Measurements from ENCODE around the gene ATF5. TPM values are rescaled to one million over a fixed set of nuclear protein-coding genes. Genes with fewer than 3 reads are reported as not detected.
"Not testable (repeated sequence)": the region's sequence is repeated elsewhere in the genome, so short reads cannot be mapped to it uniquely, and the experiment has no call there.

Gene ATF5
- total and polyA plus RNA-seq, 9 donors = 4.3 to 23.5 (median 16.3) TPM

GRCh38 chr19:49960980-49961379 is 32.0 kb downstream of the ATF5 start, which contains the start of gene SIGLEC11:
Gene SIGLEC11, minus strand, starts transcription at chr19:49961172. Its CDS starts 91 bp downstream, at chr19:49961081.
- H3K36me3 ChIP-seq; intact Hi-C loops (cut with DNase I); H3K27me3 ChIP-seq; H3K4me1 ChIP-seq (ENCODE audit: insufficient read depth); H3K9me3 ChIP-seq: not testable (repeated sequence)
- peak within 1 kb of the TSS; percentile 26 for H3K4me3 ChIP-seq
- 7 to 14% (median 8%) methylated on average over 5 of the region's 10 CpGs for WGBS, 3 donors
- H3K27ac ChIP-seq = peak within 1 kb of the TSS in 1 of 2 donors; percentile 38
- DNase-seq = peak in 2 of 5 donors; percentile 42 to 45

GRCh38 chr19:49968279-49968922 is 39.4 kb downstream of the ATF5 start:
- H3K36me3 ChIP-seq = no peaks in the 10 kb centered on the region
- intact Hi-C loops (cut with DNase I) = no loop called here
- H3K9me3 ChIP-seq = no peaks in the 10 kb centered on the region
- TF ChIP-seq EP300 (IDR thresholded peaks at IDR 0.05) (no peak), POLR2A (IDR thresholded peaks at IDR 0.05) (no peak), CTCF (IDR thresholded peaks at IDR 0.05) (no peak)
- no peak overlapping the region for H3K27ac ChIP-seq
- 73 to 94% (median 84%) methylated on average over 5 of the region's 5 CpGs for WGBS, 3 donors
- no peak overlapping the region for H3K4me3 ChIP-seq
- DNase-seq = no peak
- no peaks in the 10 kb centered on the region for H3K27me3 ChIP-seq
- peaks cover 18% of the 10 kb centered on the region for H3K4me1 ChIP-seq (ENCODE audit: insufficient read depth)

- 0 to 11% (median 2%) methylated on average over 4 of the region's 9 CpGs for WGBS, 3 donors
- H3K27ac ChIP-seq = not testable (repeated sequence)
These were observed 40.4 kb downstream of the ATF5 start for GRCh38 chr19:49969355-49969754.

GRCh38 chr19:49971991-49972411 is 43.0 kb downstream of the ATF5 start:
- intact Hi-C loops (cut with DNase I) = no loop called here

More at GRCh38 chr19:49969355-49969754, 40.4 kb downstream of the ATF5 start:
- peak in 1 of 5 donors; percentile 45 for DNase-seq
- H3K27me3 ChIP-seq; H3K9me3 ChIP-seq; H3K36me3 ChIP-seq; intact Hi-C loops (cut with DNase I); H3K4me3 ChIP-seq: not testable (repeated sequence)
- peaks cover 18% of the 10 kb centered on the region for H3K4me1 ChIP-seq (ENCODE audit: insufficient read depth)

GRCh38 chr19:49972841-49973240 is 43.8 kb downstream of the ATF5 start:
- no peaks in the 10 kb centered on the region for H3K36me3 ChIP-seq
- H3K27ac ChIP-seq = peak overlapping the region in 1 of 2 donors; percentile 68
- WGBS, 3 donors = 85 to 86% (median 86%) methylated on average over 6 of the region's 6 CpGs
- intact Hi-C loops (cut with DNase I) = no loop called here
- H3K4me1 ChIP-seq (ENCODE audit: insufficient read depth) = peaks cover 26% of the 10 kb centered on the region
- no peak for TF ChIP-seq EP300 (IDR thresholded peaks at IDR 0.05)
- no peak for TF ChIP-seq CTCF (IDR thresholded peaks at IDR 0.05)
- no peak for TF ChIP-seq POLR2A (IDR thresholded peaks at IDR 0.05)
- no peaks in the 10 kb centered on the region for H3K9me3 ChIP-seq
- H3K4me3 ChIP-seq = no peak overlapping the region
- DNase-seq = no peak
- no peaks in the 10 kb centered on the region for H3K27me3 ChIP-seq

More at GRCh38 chr19:49971991-49972411, 43.0 kb downstream of the ATF5 start:
- DNase-seq = peak; percentile 87 to 92 (median 89)
- TF ChIP-seq CTCF (IDR thresholded peaks at IDR 0.05) (peak in 1 of 3 donors; percentile 33), EP300 (IDR thresholded peaks at IDR 0.05) (no peak)
- no peaks in the 10 kb centered on the region for H3K9me3 ChIP-seq
- H3K4me3 ChIP-seq = no peak overlapping the region
- no peaks in the 10 kb centered on the region for H3K27me3 ChIP-seq
- H3K27ac ChIP-seq = peak overlapping the region in 1 of 2 donors; percentile 68
- no peaks in the 10 kb centered on the region for H3K36me3 ChIP-seq
- H3K4me1 ChIP-seq (ENCODE audit: insufficient read depth) = peaks cover 18% of the 10 kb centered on the region
- 32 to 39% (median 33%) methylated on average over 12 of the region's 12 CpGs for WGBS, 3 donors

All from ovary (tissue), 9 donors.